Activated CD4-positive, alpha-beta T cell treated with anti-CD3 and anti-CD28 coated beads, Interleukin-2, amount 10 ng/mL, durations not matched to agents 7 days and 5 days (primary cell): ENCODE measurements around the gene PHKA1. TPM values are rescaled to one million over a fixed set of nuclear protein-coding genes. Genes with fewer than 3 reads are reported as not detected.
"Not testable (repeated sequence)": the region's sequence is repeated elsewhere in the genome, so short reads cannot be mapped to it uniquely, and the experiment has no call there.

Experiments
- CTCF ChIA-PET: fragments of 350-600 bp; sonication (Branson Sonifier 250); formaldehyde crosslinking; loops from one replicate; lab custom pipeline; 2021; ENCODE audit warnings: antibody characterized with exemption; lab: Charles Lee
- POLR2A ChIA-PET: fragments of 350-600 bp; sonication (Branson Sonifier 250); formaldehyde crosslinking; loops from one replicate; lab custom pipeline; 2021; ENCODE audit warnings: antibody characterized with exemption; lab: Charles Lee
- DNase-seq: peaks from one replicate; pipeline ENCODE4 v3.0.0-alpha.2; 2020
- H3K27ac Mint-ChIP-seq: one replicate; pipeline ENCODE4 v1.8.0; 2021; ENCODE audit warnings: mild to moderate bottlenecking, moderate library complexity, mixed read lengths
- H3K27me3 Mint-ChIP-seq: one replicate; pipeline ENCODE4 v1.8.0; 2021; ENCODE audit warnings: mixed read lengths
- H3K36me3 Mint-ChIP-seq: one replicate; pipeline ENCODE4 v1.8.0; 2021; ENCODE audit warnings: low read depth, mixed read lengths
- H3K4me1 Mint-ChIP-seq: one replicate; pipeline ENCODE4 v1.8.0; 2021; ENCODE audit warnings: mixed read lengths
- H3K4me3 Mint-ChIP-seq: one replicate; pipeline ENCODE4 v1.8.0; 2021; ENCODE audit warnings: mild to moderate bottlenecking, moderate library complexity, mixed read lengths
- H3K9me3 Mint-ChIP-seq: one replicate; pipeline ENCODE4 v1.8.0; 2021; ENCODE audit warnings: mixed read lengths
- total RNA-seq, 2 experiments: library from RNA; stranded (reverse); gene quantifications; one replicate each; pipeline ENCODE4 v1.2.3, GENCODE V29; 2021

PHKA1 gene
- total RNA-seq, 2 experiments from 2014 or later, result 0.60 to 0.87 TPM

DNA sequence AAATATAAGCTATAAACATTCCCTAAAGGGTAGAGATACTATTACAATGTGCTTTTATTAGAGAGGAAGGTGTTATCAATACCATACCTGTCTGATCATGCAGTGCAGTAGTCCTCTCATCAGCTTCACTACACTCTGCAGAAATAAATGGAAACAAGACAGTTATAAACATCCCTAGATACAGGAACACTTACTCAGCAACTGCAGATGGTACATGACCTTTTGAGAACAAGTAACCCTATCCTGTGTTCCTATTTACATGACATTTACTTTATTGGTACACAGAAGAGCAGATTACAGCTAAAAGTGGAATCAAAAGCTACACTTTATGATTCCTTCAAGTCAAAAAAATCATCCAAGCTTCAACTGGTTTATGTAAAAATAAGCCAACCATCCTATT is 9.0 kb downstream of the PHKA1 start:
- no peak for DNase-seq
- no peak overlapping the region for H3K4me3 Mint-ChIP-seq
- no peaks in the 10 kb centered on the region for H3K4me1 Mint-ChIP-seq
- H3K27ac Mint-ChIP-seq, result no peak overlapping the region
- CTCF ChIA-PET, result no interaction called here
- no peaks in the 10 kb centered on the region for H3K36me3 Mint-ChIP-seq
- H3K9me3 Mint-ChIP-seq, result no peaks in the 10 kb centered on the region
- POLR2A ChIA-PET, result no interaction called here
- H3K27me3 Mint-ChIP-seq, result no peaks in the 10 kb centered on the region

GRCh38 chrX:72694170-72694569 is 19.9 kb downstream of the PHKA1 start:
- H3K4me1 Mint-ChIP-seq, result no peaks in the 10 kb centered on the region
- CTCF ChIA-PET, result no interaction called here

DNA sequence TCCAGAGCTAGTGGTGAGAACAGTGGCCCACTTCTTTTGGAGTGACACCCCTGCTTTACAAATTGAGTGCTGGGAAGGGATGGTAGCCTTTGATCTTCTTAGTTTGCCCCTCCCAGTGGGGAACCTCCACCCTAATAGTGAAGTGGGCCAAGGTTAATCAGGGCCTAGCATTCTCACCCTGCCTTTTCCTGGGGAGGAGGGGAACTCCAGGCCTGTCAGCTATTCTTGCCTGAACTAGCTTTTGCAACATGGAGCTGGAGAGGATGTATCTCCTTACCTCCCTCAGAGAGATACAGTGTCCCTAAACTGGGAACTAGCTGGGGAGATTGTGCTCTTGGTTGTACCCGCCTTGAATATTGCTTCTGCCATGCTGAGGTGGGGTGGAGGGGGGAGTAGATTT is 20.6 kb downstream of the PHKA1 start:
- no peak for DNase-seq
- CTCF ChIA-PET, result interaction anchor here (0.7 kb wide), 1 partner anchor 143 kb away, joined by 3 read pairs; no protein-coding TSS in a partner anchor
- H3K4me1 Mint-ChIP-seq, result no peaks in the 10 kb centered on the region
- H3K36me3 Mint-ChIP-seq, result no peaks in the 10 kb centered on the region
- POLR2A ChIA-PET, result no interaction called here
- H3K27ac Mint-ChIP-seq, result no peak overlapping the region
- no peak overlapping the region for H3K4me3 Mint-ChIP-seq
- H3K9me3 Mint-ChIP-seq, result no peaks in the 10 kb centered on the region
- no peaks in the 10 kb centered on the region for H3K27me3 Mint-ChIP-seq

More at GRCh38 chrX:72694170-72694569, 19.9 kb downstream of the PHKA1 start:
- Mint-ChIP-seq H3K9me3 (no peaks in the 10 kb centered on the region), H3K27me3 (no peaks in the 10 kb centered on the region), H3K4me3 (no peak overlapping the region), H3K27ac (no peak overlapping the region), H3K36me3 (no peaks in the 10 kb centered on the region)
- POLR2A ChIA-PET, result no interaction called here
- DNase-seq, result no peak

GRCh38 chrX:72687396-72687795 is 26.7 kb downstream of the PHKA1 start:
- no peak for DNase-seq
- H3K4me1 Mint-ChIP-seq, result peaks cover 2% of the 10 kb centered on the region
- H3K9me3 Mint-ChIP-seq, result no peaks in the 10 kb centered on the region
- no peak overlapping the region for H3K27ac Mint-ChIP-seq
- POLR2A ChIA-PET, result no interaction called here
- CTCF ChIA-PET, result no interaction called here
- no peaks in the 10 kb centered on the region for H3K27me3 Mint-ChIP-seq
- no peaks in the 10 kb centered on the region for H3K36me3 Mint-ChIP-seq
- H3K4me3 Mint-ChIP-seq, result no peak overlapping the region

DNA sequence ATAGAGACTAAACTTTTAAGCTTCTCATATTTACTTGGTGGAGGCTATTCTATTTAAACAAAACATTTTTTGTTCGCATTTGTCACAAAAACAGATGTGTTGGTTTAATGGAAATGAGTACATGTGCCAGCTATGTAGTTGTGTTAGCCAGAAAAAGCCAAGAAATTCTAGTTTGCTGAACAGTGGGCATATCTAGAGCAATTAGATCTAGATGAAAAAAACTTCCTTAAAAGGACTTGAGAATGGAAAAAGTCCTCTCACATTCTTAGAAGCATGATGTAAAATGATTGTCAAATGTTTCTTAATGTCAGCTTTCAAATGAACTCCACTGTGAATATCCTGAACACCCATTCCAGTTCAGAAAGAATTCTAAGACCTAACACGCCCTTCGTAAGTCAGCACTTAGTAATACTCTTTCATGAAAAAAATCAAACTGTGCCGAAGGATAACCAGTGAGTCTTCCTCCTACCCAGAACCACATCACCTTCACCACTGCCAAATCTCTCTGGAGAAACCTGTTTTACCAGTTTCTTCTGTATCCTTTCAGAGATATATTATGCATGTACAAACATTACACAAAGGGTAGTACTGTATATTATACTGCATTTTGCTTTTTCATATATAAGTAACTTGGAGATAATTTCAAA is 28.2 kb downstream of the PHKA1 start:
- CTCF ChIA-PET, result interaction anchor here (0.6 to 0.7 kb wide), 2 partner anchors 20 to 350 kb away, joined by 3 to 6 read pairs; no protein-coding TSS in a partner anchor
- no peak for DNase-seq
- Mint-ChIP-seq H3K9me3 (no peaks in the 10 kb centered on the region), H3K36me3 (no peaks in the 10 kb centered on the region), H3K27me3 (no peaks in the 10 kb centered on the region), H3K4me1 (peaks cover 2% of the 10 kb centered on the region), H3K4me3 (no peak overlapping the region), H3K27ac (no peak overlapping the region)
- POLR2A ChIA-PET, result no interaction called here

DNA sequence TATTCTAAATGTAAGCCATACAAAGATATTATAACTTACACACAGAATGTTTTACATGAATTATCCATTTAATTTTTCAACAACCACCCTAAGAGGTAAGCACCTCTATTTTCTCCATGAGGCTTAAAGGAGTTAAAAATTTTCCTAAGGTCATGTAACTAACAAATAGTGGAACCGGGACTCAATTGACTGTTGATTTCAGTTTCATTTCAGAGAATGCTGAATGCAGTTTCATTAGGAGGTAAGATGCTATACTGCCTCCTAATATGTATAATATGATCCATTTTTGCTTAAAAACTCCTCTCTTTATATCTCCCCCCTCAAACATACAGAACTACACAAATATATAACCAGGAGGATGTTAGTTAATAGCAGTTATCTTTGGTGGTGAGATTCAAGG is 29.1 kb downstream of the PHKA1 start:
- H3K27ac Mint-ChIP-seq, result no peak overlapping the region
- no peak overlapping the region for H3K4me3 Mint-ChIP-seq
- no peaks in the 10 kb centered on the region for H3K36me3 Mint-ChIP-seq
- no peak for DNase-seq
- POLR2A ChIA-PET, result no interaction called here
- H3K4me1 Mint-ChIP-seq, result peaks cover 2% of the 10 kb centered on the region
- H3K9me3 Mint-ChIP-seq, result no peaks in the 10 kb centered on the region
- CTCF ChIA-PET, result no interaction called here
- H3K27me3 Mint-ChIP-seq, result no peaks in the 10 kb centered on the region

DNA sequence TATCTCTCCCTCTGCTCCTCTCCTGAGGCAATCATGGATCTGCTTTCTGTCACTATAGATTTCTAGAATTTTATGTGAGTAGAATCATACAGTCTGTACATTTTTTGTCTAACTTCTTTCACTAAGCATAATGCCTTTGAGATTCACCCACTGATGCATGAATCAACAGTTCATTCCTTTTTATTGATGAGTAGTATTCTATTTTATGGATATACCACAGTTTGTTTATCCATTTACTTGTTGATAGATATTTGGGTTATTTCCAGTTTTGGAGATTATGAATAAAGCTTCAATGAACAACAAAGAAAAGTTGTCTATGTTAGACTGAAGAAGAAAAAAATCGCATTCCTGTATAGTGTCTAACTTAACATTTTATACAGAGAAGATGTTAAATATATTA is 30.5 kb downstream of the PHKA1 start:
- Mint-ChIP-seq H3K27me3 (no peaks in the 10 kb centered on the region), H3K36me3 (no peaks in the 10 kb centered on the region), H3K4me1 (peaks cover 2% of the 10 kb centered on the region), H3K9me3 (no peaks in the 10 kb centered on the region), H3K27ac (no peak overlapping the region), H3K4me3 (no peak overlapping the region)
- ChIA-PET POLR2A (no interaction called here), CTCF (no interaction called here)
- DNase-seq, result no peak

GRCh38 chrX:72676465-72676864 is 37.6 kb downstream of the PHKA1 start:
- DNase-seq, result no peak
- ChIA-PET CTCF (no interaction called here), POLR2A (no interaction called here)
- Mint-ChIP-seq H3K27me3 (no peaks in the 10 kb centered on the region), H3K36me3 (no peaks in the 10 kb centered on the region), H3K4me3 (no peak overlapping the region), H3K4me1 (no peaks in the 10 kb centered on the region), H3K9me3 (no peaks in the 10 kb centered on the region), H3K27ac (no peak overlapping the region)

DNA sequence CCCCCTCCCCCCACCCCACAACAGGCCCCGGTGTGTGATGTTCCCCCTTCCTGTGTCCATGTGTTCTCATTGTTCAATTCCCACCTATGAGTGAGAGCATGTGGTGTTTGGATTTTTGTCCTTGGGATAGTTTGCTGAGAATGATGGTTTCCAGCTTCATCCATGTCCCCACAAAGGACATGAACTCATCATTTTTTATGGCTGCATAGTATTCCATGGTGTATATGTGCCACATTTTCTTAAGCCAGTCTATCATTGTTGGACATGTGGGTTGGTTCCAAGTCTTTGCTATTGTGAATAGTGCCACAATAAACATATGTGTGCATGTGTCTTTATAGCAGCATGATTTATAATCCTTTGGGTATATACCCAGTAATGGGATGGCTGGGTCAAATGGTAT is 40.2 kb downstream of the PHKA1 start:
- not testable (repeated sequence) for H3K4me1 Mint-ChIP-seq

DNA sequence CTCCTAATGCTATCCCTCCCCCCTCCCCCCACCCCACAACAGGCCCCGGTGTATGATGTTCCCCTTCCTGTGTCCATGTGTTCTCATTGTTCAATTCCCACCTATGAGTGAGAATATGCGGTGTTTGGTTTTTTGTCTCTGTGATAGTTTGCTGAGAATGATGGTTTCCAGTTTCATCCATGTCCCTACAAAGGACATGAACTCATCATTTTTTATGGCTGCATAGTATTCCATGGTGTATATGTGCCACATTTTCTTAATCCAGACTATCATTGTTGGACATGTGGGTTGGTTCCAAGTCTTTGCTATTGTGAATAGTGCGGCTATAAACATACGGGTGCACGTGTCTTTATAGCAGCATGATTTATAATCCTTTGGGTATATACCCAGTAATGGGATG is 44.6 kb downstream of the PHKA1 start:
- POLR2A ChIA-PET, H3K4me1 Mint-ChIP-seq, CTCF ChIA-PET, DNase-seq, H3K9me3 Mint-ChIP-seq, H3K4me3 Mint-ChIP-seq, H3K36me3 Mint-ChIP-seq, H3K27me3 Mint-ChIP-seq, H3K27ac Mint-ChIP-seq: not testable (repeated sequence)

More for the DNA sequence above, 40.2 kb downstream of the PHKA1 start:
- POLR2A ChIA-PET, H3K9me3 Mint-ChIP-seq, H3K4me3 Mint-ChIP-seq, H3K36me3 Mint-ChIP-seq, H3K27me3 Mint-ChIP-seq, CTCF ChIA-PET, H3K27ac Mint-ChIP-seq, DNase-seq: not testable (repeated sequence)

DNA sequence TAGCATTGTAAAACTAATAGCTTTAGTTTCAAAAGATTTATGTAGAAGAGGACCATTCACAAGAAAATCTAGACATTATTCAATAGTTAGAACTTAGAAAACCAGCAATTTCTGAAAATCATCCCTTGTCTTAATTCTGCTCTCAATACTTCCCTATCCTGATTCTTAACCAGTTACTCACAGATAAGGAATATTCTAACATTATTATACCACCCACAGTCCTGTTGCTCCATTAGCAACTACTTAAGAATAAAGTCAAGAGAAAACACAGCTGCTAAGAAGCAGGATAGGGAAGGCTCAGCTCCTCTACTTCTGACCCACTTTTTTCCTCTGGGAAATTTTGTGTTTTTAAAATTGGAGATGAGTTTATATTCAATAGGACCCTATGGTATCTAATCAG is 47.7 kb downstream of the PHKA1 start:
- Mint-ChIP-seq H3K27me3 (no peaks in the 10 kb centered on the region), H3K9me3 (no peaks in the 10 kb centered on the region), H3K36me3 (no peaks in the 10 kb centered on the region), H3K27ac (no peak overlapping the region), H3K4me1 (peaks cover 20% of the 10 kb centered on the region), H3K4me3 (no peak overlapping the region)
- DNase-seq, result no peak
- ChIA-PET POLR2A (no interaction called here), CTCF (no interaction called here)

GRCh38 chrX:72663737-72664136 is 50.4 kb downstream of the PHKA1 start:
- Mint-ChIP-seq H3K36me3 (no peaks in the 10 kb centered on the region), H3K27ac (peak overlapping the region; percentile 69), H3K4me3 (peak overlapping the region; percentile 8), H3K27me3 (no peaks in the 10 kb centered on the region), H3K9me3 (no peaks in the 10 kb centered on the region), H3K4me1 (peaks cover 20% of the 10 kb centered on the region)
- CTCF ChIA-PET, result no interaction called here
- DNase-seq, result no peak
- POLR2A ChIA-PET, result no interaction called here

- DNase-seq, result no peak
- CTCF ChIA-PET, result no interaction called here
- POLR2A ChIA-PET, result no interaction called here
- Mint-ChIP-seq H3K4me1 (peaks cover 20% of the 10 kb centered on the region), H3K27ac (no peak overlapping the region), H3K36me3 (no peaks in the 10 kb centered on the region), H3K4me3 (no peak overlapping the region), H3K9me3 (no peaks in the 10 kb centered on the region), H3K27me3 (no peaks in the 10 kb centered on the region)
These were observed 51.9 kb downstream of the PHKA1 start for GRCh38 chrX:72662020-72662747.
